Stimulated activated CD8-positive, alpha-beta memory T cell treated with anti-CD3 and anti-CD28 coated beads, Interleukin-7, amount 100 ng/mL, for 1 hour (primary cell): ENCODE data around the gene PARD3B.

Experiments used
- DNase-seq, 2 donors: peaks; one replicate each; pipeline ENCODE4 v3.0.0-alpha.2; 2020; ENCODE audit warnings: low read depth in 2 of 2

The PARD3B gene

GRCh38 chr2:205390866-205391265, 845.6 kb downstream of the PARD3B start:
- DNase-seq, result no peak

GRCh38 chr2:205401511-205401910, 856.2 kb downstream of the PARD3B start:
- DNase-seq, result no peak

- no peak for DNase-seq
These were observed 856.7 kb downstream of the PARD3B start for GRCh38 chr2:205402011-205402410.

GRCh38 chr2:205403244-205403825, 858.1 kb downstream of the PARD3B start:
- DNase-seq, result no peak

GRCh38 chr2:205405194-205405593, 859.9 kb downstream of the PARD3B start:
- no peak for DNase-seq

GRCh38 chr2:205405752-205406151, 860.5 kb downstream of the PARD3B start:
- no peak for DNase-seq

- DNase-seq, result no peak
These were observed 862.7 kb downstream of the PARD3B start for GRCh38 chr2:205407984-205408383.

GRCh38 chr2:205408696-205409095, 863.4 kb downstream of the PARD3B start:
- no peak for DNase-seq

- DNase-seq, result no peak
These were observed 864.1 kb downstream of the PARD3B start for GRCh38 chr2:205409411-205409810.

- DNase-seq, result no peak
These were observed 866.3 kb downstream of the PARD3B start for GRCh38 chr2:205411558-205411957.

GRCh38 chr2:205424326-205424725, 879.1 kb downstream of the PARD3B start:
- DNase-seq, result no peak

GRCh38 chr2:205425102-205425501, 879.8 kb downstream of the PARD3B start:
- DNase-seq, result no peak

GRCh38 chr2:205427112-205427511, 881.8 kb downstream of the PARD3B start:
- DNase-seq, result no peak

GRCh38 chr2:205428811-205429210, 883.5 kb downstream of the PARD3B start:
- no peak for DNase-seq

GRCh38 chr2:205435970-205436369, 890.7 kb downstream of the PARD3B start:
- DNase-seq, result no peak

- no peak for DNase-seq
These were observed 893.0 kb downstream of the PARD3B start for GRCh38 chr2:205438241-205438640.

- no peak for DNase-seq
These were observed 894.3 kb downstream of the PARD3B start for GRCh38 chr2:205439621-205440020.

- no peak for DNase-seq
These were observed 896.2 kb downstream of the PARD3B start for GRCh38 chr2:205441524-205441923.

GRCh38 chr2:205448189-205448588, 902.9 kb downstream of the PARD3B start:
- no peak for DNase-seq

- no peak for DNase-seq
These were observed 906.7 kb downstream of the PARD3B start for GRCh38 chr2:205451901-205452512.

GRCh38 chr2:205453202-205453601, 907.9 kb downstream of the PARD3B start:
- no peak for DNase-seq

- DNase-seq, result no peak
These were observed 911.4 kb downstream of the PARD3B start for GRCh38 chr2:205456682-205457081.

GRCh38 chr2:205460217-205460616, 914.9 kb downstream of the PARD3B start:
- no peak for DNase-seq

- DNase-seq, result no peak
These were observed 915.9 kb downstream of the PARD3B start for GRCh38 chr2:205461169-205461568.
